HCT116 (cell line): ENCODE data around the gene TDRD3. TPM values are rescaled to one million over a fixed set of nuclear protein-coding genes. Genes with fewer than 3 reads are reported as not detected.

ENCODE experiments used
- ATAC-seq: fragments of 200-7000 bp; cut with Tn5 transposase; 2 replicates; pipeline ENCODE4 v1.9.1; 2020; ENCODE audit warnings: mild to moderate bottlenecking, moderate library complexity
- BruUV-seq: library from RNA; stranded (reverse); fragments of 400-500 nt; replicated peaks from 2 replicates; lab custom pipeline; 2021; lab: Mats Ljungman, UMichigan
- CTCF ChIA-PET: fragments of 300-600 bp; sonication (Branson Sonifier 250); formaldehyde crosslinking; loops from one replicate; lab custom pipeline; 2021; ENCODE audit warnings: antibody characterized with exemption; lab: Charles Lee
- POLR2A ChIA-PET: fragments of 300-600, 350-600 bp; sonication (Branson Sonifier 250); formaldehyde crosslinking; loops from one replicate; lab custom pipeline; 2021; ENCODE audit warnings: antibody characterized with exemption; lab: Charles Lee
- RAD21 ChIA-PET, 2 experiments: fragments of 300-600 bp; sonication (Branson Sonifier 250); formaldehyde crosslinking; loops; one replicate each; lab custom pipeline; 2023; ENCODE audit warnings: low total read pairs in 2 of 2; ENCODE audit not compliant: uncharacterized antibody in 2 of 2, unreplicated experiment in 2 of 2, low non-redundant PET in 1 of 2; lab: Charles Lee
- DNase-seq: peaks from one replicate; pipeline ENCODE4 v3.0.0-alpha.2; 2010; ENCODE audit warnings: low read depth, low spot score
- H2AFZ ChIP-seq: fragments of 200-600 bp; shearing (Covaris generic), sonication (generic); 2 replicates; pipeline ENCODE4 v1.6.1; 2017; ENCODE audit warnings: low read depth, mixed run types, mixed read lengths, antibody characterized with exemption, low read length; ENCODE audit not compliant: poor library complexity, severe bottlenecking
- H3K27ac ChIP-seq: 2 replicates; pipeline ENCODE4 v1.5.1; 2012; ENCODE audit warnings: low read depth, low read length
- H3K27me3 ChIP-seq: fragments of 200-600 bp; sonication (generic); 2 replicates; pipeline ENCODE4 v1.6.1; 2016; ENCODE audit warnings: mixed run types, low read length, mixed read lengths; ENCODE audit not compliant: insufficient read depth
- H3K36me3 ChIP-seq, 2 experiments: fragments of 200-500 bp in 1 of 2; fragments of 200-600 bp in 1 of 2; sonication (Bioruptor generic) in 1 of 2; sonication (generic) in 1 of 2; 2 replicates each; pipeline versions ENCODE4 v1.5.1 to v1.6.1; 2014 to 2016; ENCODE audit warnings: low read length in 2 of 2, inconsistent platforms in 1 of 2, mixed read lengths in 1 of 2, mixed run types in 1 of 2; ENCODE audit not compliant: insufficient read depth in 2 of 2, control insufficient read depth in 1 of 2
- H3K4me1 ChIP-seq, 2 experiments: fragments of 200-600 bp in 1 of 2; sonication (generic) in 1 of 2; 2 replicates each; pipeline versions ENCODE4 v1.5.1 to v1.6.1; 2012 to 2017; ENCODE audit warnings: low read length in 2 of 2, inconsistent platforms in 1 of 2, mild to moderate bottlenecking in 1 of 2, mixed read lengths in 1 of 2, mixed run types in 1 of 2, moderate library complexity in 1 of 2; ENCODE audit not compliant: insufficient read depth in 2 of 2, control insufficient read depth in 1 of 2
- H3K4me2 ChIP-seq: fragments of 200-600 bp; sonication (generic); 2 replicates; pipeline ENCODE4 v1.6.1; 2017; ENCODE audit warnings: mixed run types, low read length, mixed read lengths
- H3K4me3 ChIP-seq, 2 experiments: fragments of 200-600 bp in 1 of 2; sonication (generic) in 1 of 2; replicated peaks in 1 of 2; 2 replicates each; pipeline ENCODE4 v1.5.1; 2011 to 2016; ENCODE audit warnings: low read length in 2 of 2, control low read depth in 1 of 2, low read depth in 1 of 2, mild to moderate bottlenecking in 1 of 2, mixed read lengths in 1 of 2, mixed run types in 1 of 2
- H3K79me2 ChIP-seq: fragments of 200-600 bp; sonication (generic); 2 replicates; pipeline ENCODE4 v1.6.1; 2017; ENCODE audit warnings: mild to moderate bottlenecking, mixed run types, low read length, moderate library complexity, mixed read lengths; ENCODE audit not compliant: insufficient read depth
- H3K9ac ChIP-seq: fragments of 200-600 bp; sonication (generic); 2 replicates; pipeline ENCODE4 v1.6.1; 2016; ENCODE audit warnings: low read length, mixed read lengths
- H3K9me2 ChIP-seq: fragments of 200-600 bp; sonication (generic), shearing (Covaris generic); 2 replicates; pipeline ENCODE4 v1.6.1; 2017; ENCODE audit warnings: mixed run types, mild to moderate bottlenecking, moderate library complexity; ENCODE audit not compliant: insufficient read depth
- H3K9me3 ChIP-seq, 2 experiments: fragments of 200-500 bp in 1 of 2; fragments of 200-600 bp in 1 of 2; sonication (Bioruptor generic) in 1 of 2; sonication (generic) in 1 of 2; 2 replicates each; pipeline ENCODE4 v1.6.1; 2014 to 2017; ENCODE audit warnings: low read length in 2 of 2, mixed read lengths in 2 of 2, inconsistent platforms in 1 of 2, low read depth in 1 of 2, mild to moderate bottlenecking in 1 of 2, mixed run types in 1 of 2, moderate library complexity in 1 of 2; ENCODE audit not compliant: control insufficient read depth in 1 of 2, insufficient read depth in 1 of 2
- H4K20me1 ChIP-seq: fragments of 200-600 bp; sonication (generic), shearing (Covaris generic); 2 replicates; pipeline ENCODE4 v1.6.1; 2017; ENCODE audit warnings: mixed run types, mild to moderate bottlenecking, moderate library complexity; ENCODE audit not compliant: insufficient read depth
- ELF1 ChIP-seq: IDR thresholded peaks from 2 replicates; pipeline ENCODE4 v1.6.1; 2012; ENCODE audit warnings: low read depth, borderline replicate concordance
- EZH2phosphoT487 ChIP-seq: fragments of 200-600 bp; IDR thresholded peaks from 2 replicates; pipeline ENCODE4 v1.6.1; 2018; ENCODE audit warnings: antibody characterized with exemption, borderline replicate concordance
- ZFX ChIP-seq: fragments of 450-650 bp; IDR thresholded peaks from 2 replicates; pipeline ENCODE4 v1.6.1; 2017
- intact Hi-C: fragments of 100-400 bp; cut with micrococcal nuclease; formaldehyde crosslinking; loops from 2 replicates; pipeline ENCODE4 v1.10.0; 2022
- total RNA-seq: library from RNA; stranded (reverse); gene quantifications from one replicate; pipeline ENCODE4 v1.2.1, GENCODE V29; 2021; ENCODE audit not compliant: unreplicated experiment
- TF ChIP-seq, protein P1 (sequence below), 3 experiments: fragments of 200-600 bp in 1 of 3; sonication (generic) in 1 of 3; IDR thresholded peaks in 2 of 3; conservative IDR thresholded peaks in 1 of 3; 2 replicates each; pipeline ENCODE4 v1.5.1; 2012 to 2017; ENCODE audit warnings: low read depth in 2 of 3, low read length in 2 of 3, antibody characterized with exemption in 1 of 3, borderline replicate concordance in 1 of 3, control low read depth in 1 of 3, mild to moderate bottlenecking in 1 of 3, mixed read lengths in 1 of 3, mixed run types in 1 of 3, moderate library complexity in 1 of 3; ENCODE audit not compliant: insufficient read depth in 1 of 3
- TF ChIP-seq, protein P2 (sequence below): IDR thresholded peaks from 2 replicates; pipeline ENCODE4 v1.6.1; 2012

TDRD3 gene
- total RNA-seq, 1 experiment from 2014 or later: 16.9 TPM

DNA sequence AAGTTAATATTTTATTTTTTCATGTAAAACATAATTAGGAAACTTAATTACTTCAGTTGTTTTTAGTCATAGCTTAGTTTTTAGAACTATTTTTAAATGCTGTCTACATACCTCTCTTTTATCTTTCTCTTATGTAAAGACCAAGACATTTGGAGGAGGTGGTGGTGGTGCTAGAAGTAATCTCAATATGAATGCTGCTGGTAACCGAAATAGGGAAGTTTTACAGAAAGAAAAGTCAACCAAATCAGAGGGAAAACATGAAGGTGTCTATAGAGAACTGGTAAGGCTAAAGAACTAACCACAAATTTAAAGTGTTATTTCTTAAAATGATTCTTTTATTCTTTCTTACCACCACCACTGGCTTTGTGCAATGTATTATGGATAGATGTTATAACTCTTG lies 97.3 kb downstream of the TDRD3 start:
- CTCF ChIA-PET: no interaction called here
- Histone ChIP-seq H3K79me2 (no peaks in the 10 kb centered on the region), H3K27ac (no peak overlapping the region), H3K9me2 (no peaks in the 10 kb centered on the region), H3K27me3 (no peaks in the 10 kb centered on the region), H3K4me1 (no peaks in the 10 kb centered on the region), H3K9me3 (no peaks in the 10 kb centered on the region)
- no TSS peak for BruUV-seq
- no peak for ATAC-seq
- TF ChIP-seq ELF1 (no peak), EZH2phosphoT487 (no peak), ZFX (no peak)
- TF ChIP-seq, protein P1, sequence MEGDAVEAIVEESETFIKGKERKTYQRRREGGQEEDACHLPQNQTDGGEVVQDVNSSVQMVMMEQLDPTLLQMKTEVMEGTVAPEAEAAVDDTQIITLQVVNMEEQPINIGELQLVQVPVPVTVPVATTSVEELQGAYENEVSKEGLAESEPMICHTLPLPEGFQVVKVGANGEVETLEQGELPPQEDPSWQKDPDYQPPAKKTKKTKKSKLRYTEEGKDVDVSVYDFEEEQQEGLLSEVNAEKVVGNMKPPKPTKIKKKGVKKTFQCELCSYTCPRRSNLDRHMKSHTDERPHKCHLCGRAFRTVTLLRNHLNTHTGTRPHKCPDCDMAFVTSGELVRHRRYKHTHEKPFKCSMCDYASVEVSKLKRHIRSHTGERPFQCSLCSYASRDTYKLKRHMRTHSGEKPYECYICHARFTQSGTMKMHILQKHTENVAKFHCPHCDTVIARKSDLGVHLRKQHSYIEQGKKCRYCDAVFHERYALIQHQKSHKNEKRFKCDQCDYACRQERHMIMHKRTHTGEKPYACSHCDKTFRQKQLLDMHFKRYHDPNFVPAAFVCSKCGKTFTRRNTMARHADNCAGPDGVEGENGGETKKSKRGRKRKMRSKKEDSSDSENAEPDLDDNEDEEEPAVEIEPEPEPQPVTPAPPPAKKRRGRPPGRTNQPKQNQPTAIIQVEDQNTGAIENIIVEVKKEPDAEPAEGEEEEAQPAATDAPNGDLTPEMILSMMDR (IDR thresholded peaks at IDR 0.05 in 2 of 3, conservative IDR thresholded peaks at IDR 0.05 in 1 of 3; ENCODE audit: borderline replicate concordance in 1 of 3, insufficient read depth in 1 of 3, low read depth in 2 of 3, low read length in 2 of 3): no peak
- TF ChIP-seq, all 23 proteins: peak for 0
- Histone ChIP-seq H3K36me3 (no peaks in the 10 kb centered on the region), H3K9ac (no peak overlapping the region), H2AFZ (no peak overlapping the region), H3K4me2 (no peak overlapping the region), H3K4me3 (no peak overlapping the region), H4K20me1 (no peaks in the 10 kb centered on the region)
- POLR2A ChIA-PET: no interaction called here
- intact Hi-C loops: no loop called here
- no peak for DNase-seq
- RAD21 ChIA-PET: no interaction called here

DNA sequence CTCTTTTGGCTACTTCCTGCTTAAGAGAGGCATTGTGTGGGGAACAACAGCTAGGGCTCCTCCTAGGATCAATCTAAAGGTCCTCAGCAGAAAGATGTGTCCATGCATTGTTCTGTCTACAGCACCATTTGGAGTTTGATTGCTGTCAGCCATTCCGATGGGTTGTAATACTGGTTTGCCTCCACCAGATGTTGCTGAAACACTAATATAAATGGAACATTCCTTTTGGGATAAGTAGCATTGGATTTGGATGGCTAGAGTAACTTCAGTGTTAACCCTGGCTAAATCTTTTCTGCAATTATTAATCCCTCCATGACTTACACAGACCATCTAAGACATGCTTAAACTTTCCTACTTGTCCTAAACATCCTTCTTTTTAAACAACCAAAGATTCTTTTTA lies 104.2 kb downstream of the TDRD3 start:
- no TSS peak for BruUV-seq
- ChIA-PET CTCF (no interaction called here), POLR2A (no interaction called here)

More for the DNA sequence above, 104.2 kb downstream of the TDRD3 start:
- ATAC-seq: no peak
- no peak overlapping the region for H3K4me3 ChIP-seq
- no peaks in the 10 kb centered on the region for H3K9me2 ChIP-seq
- no peak overlapping the region for H3K27ac ChIP-seq
- no peak for DNase-seq
- no peak overlapping the region for H3K4me2 ChIP-seq
- H3K79me2 ChIP-seq: no peaks in the 10 kb centered on the region
- no peaks in the 10 kb centered on the region for H3K36me3 ChIP-seq
- TF ChIP-seq ZFX: no peak
- TF ChIP-seq, protein P2, sequence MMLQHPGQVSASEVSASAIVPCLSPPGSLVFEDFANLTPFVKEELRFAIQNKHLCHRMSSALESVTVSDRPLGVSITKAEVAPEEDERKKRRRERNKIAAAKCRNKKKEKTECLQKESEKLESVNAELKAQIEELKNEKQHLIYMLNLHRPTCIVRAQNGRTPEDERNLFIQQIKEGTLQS: no peak
- intact Hi-C loops: no loop called here
- no peaks in the 10 kb centered on the region for H3K27me3 ChIP-seq
- H3K9me3 ChIP-seq: peaks cover 0 to 6% of the 10 kb centered on the region in 2 experiments; a peak in 2 of 4 replicates
- no peak overlapping the region for H3K9ac ChIP-seq
- RAD21 ChIA-PET: no interaction called here
- H2AFZ ChIP-seq: no peak overlapping the region
- no peaks in the 10 kb centered on the region for H3K4me1 ChIP-seq
- no peaks in the 10 kb centered on the region for H4K20me1 ChIP-seq
